Stimulated activated CD8-positive, alpha-beta memory T cell treated with anti-CD3 and anti-CD28 coated beads, Interleukin-12 subunit alpha, Interleukin-12 subunit beta, amount 100 ng/mL, for 1 hour (primary cell): ENCODE data around the gene PKHD1.

Experiments used
- DNase-seq: peaks from one replicate; pipeline ENCODE4 v3.0.0-alpha.2; 2020; ENCODE audit warnings: low read depth

The PKHD1 gene

GRCh38 chr6:52103623-52104022 lies 16.2 kb upstream of the PKHD1 start:
- DNase-seq = no peak

DNA sequence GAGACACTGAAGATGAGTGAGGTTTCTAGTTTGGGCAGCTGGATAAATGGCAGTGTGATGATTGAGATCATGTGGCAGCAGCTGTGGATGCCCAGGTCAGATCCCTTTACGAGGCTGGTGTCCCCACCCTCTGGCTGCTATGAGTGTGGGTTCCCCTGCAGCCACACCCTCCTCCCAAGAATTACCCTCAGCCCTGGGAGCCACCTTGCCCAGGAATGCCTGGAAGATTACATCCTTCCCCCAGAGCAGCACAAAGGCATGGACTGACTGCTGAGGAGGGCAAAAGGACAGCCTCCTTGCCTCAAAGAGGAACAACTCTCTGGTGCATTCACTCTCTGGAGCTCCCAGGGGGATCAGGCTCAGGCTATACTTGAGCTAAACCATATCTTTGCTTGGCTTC lies 15.0 kb upstream of the PKHD1 start:
- no peak for DNase-seq

- no peak for DNase-seq
Observed at GRCh38 chr6:52098721-52099120, 11.3 kb upstream of the PKHD1 start.

- no peak for DNase-seq
Observed at GRCh38 chr6:52089758-52090348, 2.4 kb upstream of the PKHD1 start.

GRCh38 chr6:52086741-52087140 lies 672 bp downstream of the PKHD1 start:
- DNase-seq = no peak

- DNase-seq = no peak
Observed at GRCh38 chr6:52081237-52081636, 6.2 kb downstream of the PKHD1 start.

GRCh38 chr6:52077961-52078625 lies 9.3 kb downstream of the PKHD1 start:
- no peak for DNase-seq

- no peak for DNase-seq
Observed at GRCh38 chr6:52077180-52077884, 10.1 kb downstream of the PKHD1 start.

DNA sequence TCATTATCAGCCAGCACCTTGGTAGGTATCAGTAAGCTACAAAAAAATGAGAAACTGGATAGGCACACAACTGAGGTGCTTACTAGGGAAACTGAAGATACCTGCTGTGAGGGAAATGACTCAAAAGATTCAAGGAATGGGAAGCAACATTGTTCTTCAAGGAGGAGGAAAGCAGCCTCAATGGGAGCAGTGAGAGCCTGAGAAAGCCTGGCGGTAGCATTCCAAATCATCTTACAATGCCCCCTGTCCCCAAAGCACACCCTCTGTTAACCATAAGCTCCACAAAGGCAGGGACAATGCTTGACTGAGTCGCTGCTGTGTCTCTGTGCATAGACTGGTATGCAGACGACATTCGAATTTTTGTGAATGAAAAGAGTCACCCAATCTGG lies 10.6 kb downstream of the PKHD1 start:
- DNase-seq = no peak

GRCh38 chr6:52074716-52075115 lies 12.7 kb downstream of the PKHD1 start:
- no peak for DNase-seq

DNA sequence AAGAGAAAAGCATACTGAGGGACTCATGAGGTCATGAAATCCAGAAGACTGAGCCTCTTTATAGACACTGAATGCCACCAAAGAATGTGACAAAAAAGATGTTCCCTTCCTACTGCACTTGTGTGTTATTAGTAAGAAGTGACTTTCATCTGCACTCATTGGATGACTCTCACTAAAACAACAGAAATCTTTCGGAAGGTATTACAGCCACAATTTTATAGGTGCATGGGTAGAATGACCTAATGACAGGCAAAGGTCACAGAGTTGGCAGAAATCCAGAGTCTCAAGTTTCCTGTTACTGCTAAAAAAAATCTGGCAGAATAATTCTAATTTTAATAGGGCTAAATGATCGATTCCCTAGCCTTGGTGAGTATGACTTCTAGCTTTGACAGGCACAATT lies 13.3 kb downstream of the PKHD1 start:
- DNase-seq = no peak

DNA sequence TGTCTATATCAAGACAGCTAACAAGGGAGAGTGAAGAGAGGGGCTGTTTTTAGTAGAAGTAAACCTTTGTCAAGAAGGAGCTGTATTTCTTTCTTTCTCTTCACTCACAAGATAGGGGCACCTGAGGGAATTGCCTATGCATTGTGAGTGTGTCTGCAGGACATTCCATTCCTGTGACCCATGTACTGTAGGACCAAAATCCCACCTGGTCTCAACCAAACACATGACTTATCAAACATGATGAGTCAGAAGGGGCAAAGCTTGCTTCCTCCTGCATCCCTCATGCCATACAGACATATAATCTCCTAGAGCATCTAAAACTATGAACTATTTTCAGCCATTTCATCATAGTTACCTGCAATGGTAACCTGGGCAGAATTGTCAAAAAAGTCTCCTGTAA lies 21.8 kb downstream of the PKHD1 start:
- no peak for DNase-seq

DNA sequence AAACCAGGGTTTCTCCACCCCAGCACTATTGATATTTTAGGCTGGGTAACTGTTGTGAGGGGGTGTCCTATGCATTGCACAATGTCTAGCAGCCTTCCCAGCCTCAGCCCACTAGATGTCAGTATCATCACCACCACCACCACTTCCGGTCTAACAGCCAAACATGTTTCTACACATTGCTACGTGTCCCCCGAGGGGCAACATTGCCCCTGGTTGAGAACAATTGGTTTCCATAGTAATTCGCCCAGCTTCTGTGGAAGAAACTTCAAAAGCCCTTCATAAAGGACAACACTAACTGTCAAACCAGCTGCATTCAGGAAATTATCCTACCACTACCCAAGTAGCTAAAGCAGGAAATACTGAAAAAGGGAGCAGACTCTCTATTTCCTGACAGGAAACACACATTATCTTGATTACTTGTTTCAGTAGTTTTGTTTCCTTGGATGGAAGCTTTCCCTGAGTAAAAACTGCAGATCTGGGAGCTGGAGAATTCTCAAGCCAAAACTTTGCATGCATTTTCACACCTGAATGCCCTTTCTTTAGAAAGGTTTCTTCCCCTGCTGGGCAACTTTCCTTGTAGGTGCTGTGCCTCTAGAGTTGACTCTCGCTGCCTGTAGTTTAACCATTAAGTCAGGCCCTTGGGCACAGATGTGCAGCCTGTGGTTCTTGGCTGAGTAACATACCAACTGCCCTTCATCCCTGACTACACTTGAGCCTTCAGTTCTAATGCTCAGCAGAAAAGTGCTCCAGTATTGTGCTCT lies 23.6 kb downstream of the PKHD1 start:
- DNase-seq = peak; percentile 37

DNA sequence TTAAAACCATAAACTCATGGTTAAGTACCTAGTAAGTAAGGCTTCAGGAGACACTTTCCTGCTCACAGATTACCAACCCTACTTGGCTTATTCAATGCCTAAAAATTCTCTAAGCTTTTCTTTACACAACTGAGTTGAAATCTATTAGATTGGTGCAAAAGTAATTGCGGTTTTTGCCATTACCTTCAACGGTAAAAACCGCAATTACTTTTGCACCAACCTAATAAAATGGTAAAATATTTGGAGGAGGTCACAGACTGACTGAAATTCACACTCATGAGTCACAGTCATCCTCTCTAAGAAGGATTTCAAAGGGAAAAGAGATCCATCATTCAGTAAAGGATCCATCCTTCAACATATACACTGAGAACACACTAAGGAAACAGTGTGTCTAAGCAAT lies 25.9 kb downstream of the PKHD1 start:
- no peak for DNase-seq

DNA sequence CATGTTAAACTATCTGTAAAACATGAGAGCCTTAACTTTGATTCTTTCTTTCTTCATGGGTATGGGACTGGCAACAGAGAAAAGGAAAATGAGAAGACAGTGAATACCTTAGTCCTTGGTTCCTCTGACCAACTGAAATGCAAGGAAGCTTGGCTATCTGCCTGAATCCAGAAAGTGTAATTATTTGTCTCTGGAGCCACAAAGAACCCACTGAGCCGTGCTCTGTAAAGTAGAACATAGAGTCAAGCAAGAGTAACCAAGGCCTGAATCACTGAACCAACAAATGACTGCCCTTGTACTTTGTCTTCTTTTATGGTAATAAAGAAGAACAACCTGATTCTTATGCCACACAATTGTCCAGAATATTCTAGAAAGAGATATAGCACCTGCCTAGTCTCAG lies 27.6 kb downstream of the PKHD1 start:
- no peak for DNase-seq

DNA sequence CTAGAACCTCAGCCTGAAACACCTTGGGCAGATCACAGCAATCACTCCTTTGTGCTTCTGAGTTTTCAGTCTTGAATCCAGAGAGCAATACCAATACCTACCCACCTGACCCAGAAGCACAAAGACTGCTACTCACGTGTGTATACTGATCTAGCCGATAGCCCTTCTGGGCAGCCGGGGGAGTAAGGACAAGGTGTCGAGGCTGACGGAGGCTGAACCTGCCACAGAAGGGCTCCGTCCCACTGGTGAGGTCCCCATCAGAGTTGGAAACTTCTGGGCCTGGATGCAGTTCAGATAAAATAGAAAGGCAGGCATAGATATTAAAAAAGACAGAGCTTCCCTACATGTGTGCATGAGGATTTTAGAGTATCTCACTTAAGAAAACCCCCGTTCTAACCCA lies 32.0 kb downstream of the PKHD1 start:
- DNase-seq = no peak

- no peak for DNase-seq
Observed at GRCh38 chr6:52053038-52053695, 34.2 kb downstream of the PKHD1 start.

DNA sequence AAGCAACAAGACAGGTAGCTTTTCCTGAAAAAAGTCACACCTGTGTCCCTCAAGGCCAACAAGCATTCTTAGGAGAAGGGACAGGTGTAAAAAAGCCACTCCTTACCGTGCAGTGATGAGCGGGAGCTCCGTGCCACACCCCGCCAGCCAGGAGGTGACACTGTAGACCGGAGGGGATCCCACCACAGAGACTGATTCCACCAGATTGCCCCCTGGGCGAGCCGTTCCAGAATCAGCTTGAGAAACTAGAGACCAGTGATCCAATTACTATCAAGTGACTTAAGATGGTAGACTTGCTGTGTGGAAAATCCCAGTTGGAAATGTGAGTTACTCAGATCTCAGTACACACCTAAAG lies 37.4 kb downstream of the PKHD1 start:
- no peak for DNase-seq

DNA sequence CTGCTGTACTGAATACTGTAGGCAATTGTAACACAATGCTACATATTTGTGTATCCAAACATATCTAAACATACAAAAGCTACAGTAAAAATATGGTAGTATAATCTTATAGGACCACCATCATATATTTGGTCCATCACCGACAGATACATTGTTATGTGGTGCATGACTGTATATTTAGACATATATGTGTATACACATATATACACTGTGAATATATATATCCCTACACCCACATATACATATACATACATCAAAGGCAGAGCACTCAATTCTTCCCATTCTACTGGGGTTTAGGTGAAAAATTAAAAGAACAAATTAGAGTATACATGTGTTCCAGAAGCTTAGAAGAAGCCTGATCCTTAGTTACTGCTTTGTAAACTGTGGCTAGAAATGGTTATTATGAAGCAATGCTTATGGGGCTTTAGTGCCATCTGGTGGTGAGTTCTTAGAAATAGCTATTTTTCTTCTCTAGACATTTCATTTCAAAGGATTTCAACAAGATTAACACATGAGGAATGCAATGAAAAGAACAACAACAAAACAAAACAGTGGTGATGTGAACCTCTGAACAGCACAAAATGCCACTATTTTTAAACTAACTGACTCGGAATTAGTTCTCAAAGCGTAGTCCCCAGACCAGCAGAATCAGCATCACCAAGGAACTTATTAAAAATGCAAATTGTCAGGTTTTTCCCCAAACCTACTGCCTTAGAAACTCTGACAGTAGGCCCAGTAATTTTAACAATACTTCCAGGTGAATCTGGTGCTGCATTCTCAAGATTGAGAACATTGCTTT lies 38.0 kb downstream of the PKHD1 start:
- DNase-seq = no peak

DNA sequence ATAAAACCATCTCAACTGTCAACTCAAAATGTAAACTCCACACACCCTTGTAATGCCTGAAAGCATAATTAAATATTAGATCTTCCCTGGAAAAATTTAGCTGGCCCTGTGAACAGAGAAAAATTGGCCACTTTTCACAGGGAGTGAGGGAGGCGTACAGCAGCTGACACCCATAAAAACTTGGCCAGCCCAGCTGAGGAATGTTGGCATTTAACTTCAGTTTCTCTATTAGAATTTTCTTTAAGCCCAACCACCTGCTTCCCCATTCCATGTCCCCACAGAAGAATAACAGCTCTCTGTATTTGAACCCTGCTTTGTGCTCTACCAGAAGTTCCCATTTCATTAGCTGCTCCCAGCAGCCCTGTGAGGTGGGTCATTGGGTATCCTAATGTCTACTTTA lies 41.0 kb downstream of the PKHD1 start:
- no peak for DNase-seq

GRCh38 chr6:52045481-52045880 lies 41.9 kb downstream of the PKHD1 start:
- DNase-seq = no peak

GRCh38 chr6:52045033-52045432 lies 42.4 kb downstream of the PKHD1 start:
- no peak for DNase-seq
